Activated naive CD4-positive, alpha-beta T cell treated with anti-CD3 and anti-CD28 coated beads for 36 hours (primary cell): Measurements from ENCODE around the gene HBQ1. TPM values are rescaled to one million over a fixed set of nuclear protein-coding genes. Genes with fewer than 3 reads are reported as not detected.
"Not testable (repeated sequence)": the region's sequence is repeated elsewhere in the genome, so short reads cannot be mapped to it uniquely, and the experiment has no call there.

ENCODE experiments used
- CTCF ChIA-PET: fragments of 350-600 bp; sonication (Branson Sonifier 250); formaldehyde crosslinking; loops from one replicate; lab custom pipeline; 2021; ENCODE audit warnings: antibody characterized with exemption; lab: Charles Lee
- DNase-seq: peaks from one replicate; pipeline ENCODE4 v3.0.0-alpha.2; 2020
- H3K27ac Mint-ChIP-seq: one replicate; pipeline ENCODE4 v1.8.0; 2021; ENCODE audit warnings: mild to moderate bottlenecking, mixed read lengths
- H3K27me3 Mint-ChIP-seq: one replicate; pipeline ENCODE4 v1.8.0; 2021; ENCODE audit warnings: low read depth, mixed read lengths
- H3K36me3 Mint-ChIP-seq: one replicate; pipeline ENCODE4 v1.8.0; 2021; ENCODE audit warnings: low read depth, mixed read lengths
- H3K4me1 Mint-ChIP-seq: one replicate; pipeline ENCODE4 v1.8.0; 2021; ENCODE audit warnings: low read depth, mixed read lengths
- H3K4me3 Mint-ChIP-seq: one replicate; pipeline ENCODE4 v1.8.0; 2021; ENCODE audit warnings: mild to moderate bottlenecking, moderate library complexity, mixed read lengths
- H3K9me3 Mint-ChIP-seq: one replicate; pipeline ENCODE4 v1.8.0; 2021; ENCODE audit warnings: mixed read lengths
- intact Hi-C: fragments of 100-400 bp; cut with micrococcal nuclease; formaldehyde crosslinking; loops from one replicate; pipeline ENCODE4 v1.15.1; 2023
- total RNA-seq, 2 experiments: library from RNA; stranded (reverse); gene quantifications; one replicate each; pipeline ENCODE4 v1.2.3, GENCODE V29; 2021

HBQ1 gene
- total RNA-seq, 2 experiments from 2014 or later, result 0.79 to 1.1 TPM

DNA sequence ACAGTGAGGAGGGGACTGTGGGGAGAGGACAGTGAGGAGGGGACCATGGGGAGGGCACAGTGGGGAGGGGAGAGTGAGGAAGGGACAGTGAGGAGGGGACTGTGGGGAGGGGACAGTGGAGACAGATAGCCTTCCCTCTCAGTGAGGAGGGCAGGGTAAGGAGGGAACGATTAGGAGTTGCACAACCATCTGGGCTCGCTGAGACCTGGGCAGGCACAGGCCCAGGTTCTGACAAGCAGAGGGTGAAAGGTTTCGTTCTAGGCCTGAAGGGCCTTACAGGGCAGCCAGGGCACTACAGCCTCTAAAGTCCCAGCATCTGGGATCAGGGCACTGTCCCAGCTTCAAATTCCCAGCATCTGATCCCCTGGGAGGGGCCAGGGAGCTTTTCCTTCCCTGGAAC, 16.6 kb upstream of the HBQ1 start:
- H3K27ac Mint-ChIP-seq, H3K4me3 Mint-ChIP-seq, H3K36me3 Mint-ChIP-seq, H3K9me3 Mint-ChIP-seq, H3K4me1 Mint-ChIP-seq, CTCF ChIA-PET, intact Hi-C loops, DNase-seq: not testable (repeated sequence)
- H3K27me3 Mint-ChIP-seq, result peaks cover 48% of the 10 kb centered on the region

DNA sequence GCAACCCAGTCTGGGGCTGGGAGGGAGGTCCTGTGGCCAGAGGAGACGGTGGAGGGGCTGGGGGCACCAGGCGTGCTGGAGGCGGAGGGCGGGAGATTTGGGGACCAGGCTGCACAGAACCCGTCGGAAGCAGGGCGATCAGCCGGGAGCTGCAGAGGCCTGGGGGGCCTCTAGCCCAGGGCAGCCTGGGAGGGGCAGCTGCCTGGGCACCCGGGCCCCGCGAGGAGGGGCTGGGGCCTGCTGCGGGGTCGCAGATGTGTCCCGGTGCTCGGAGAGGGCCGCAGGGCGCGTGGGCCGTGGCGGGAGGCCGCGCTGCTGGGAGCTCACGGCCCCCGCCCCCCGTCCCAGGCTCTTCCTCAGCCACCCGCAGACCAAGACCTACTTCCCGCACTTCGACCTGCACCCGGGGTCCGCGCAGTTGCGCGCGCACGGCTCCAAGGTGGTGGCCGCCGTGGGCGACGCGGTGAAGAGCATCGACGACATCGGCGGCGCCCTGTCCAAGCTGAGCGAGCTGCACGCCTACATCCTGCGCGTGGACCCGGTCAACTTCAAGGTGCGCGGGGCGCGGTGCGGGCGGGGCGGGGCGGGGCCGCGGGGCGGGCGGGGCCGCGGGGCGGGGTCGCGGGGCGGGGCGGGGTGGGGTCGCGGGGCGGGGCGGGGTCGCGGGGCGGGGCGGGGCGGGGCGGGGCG, 16.0 kb upstream of the HBQ1 start:
- CTCF ChIA-PET, intact Hi-C loops, H3K4me3 Mint-ChIP-seq, H3K9me3 Mint-ChIP-seq, H3K27ac Mint-ChIP-seq, H3K36me3 Mint-ChIP-seq, DNase-seq, H3K4me1 Mint-ChIP-seq: not testable (repeated sequence)
- peaks cover 47% of the 10 kb centered on the region for H3K27me3 Mint-ChIP-seq

DNA sequence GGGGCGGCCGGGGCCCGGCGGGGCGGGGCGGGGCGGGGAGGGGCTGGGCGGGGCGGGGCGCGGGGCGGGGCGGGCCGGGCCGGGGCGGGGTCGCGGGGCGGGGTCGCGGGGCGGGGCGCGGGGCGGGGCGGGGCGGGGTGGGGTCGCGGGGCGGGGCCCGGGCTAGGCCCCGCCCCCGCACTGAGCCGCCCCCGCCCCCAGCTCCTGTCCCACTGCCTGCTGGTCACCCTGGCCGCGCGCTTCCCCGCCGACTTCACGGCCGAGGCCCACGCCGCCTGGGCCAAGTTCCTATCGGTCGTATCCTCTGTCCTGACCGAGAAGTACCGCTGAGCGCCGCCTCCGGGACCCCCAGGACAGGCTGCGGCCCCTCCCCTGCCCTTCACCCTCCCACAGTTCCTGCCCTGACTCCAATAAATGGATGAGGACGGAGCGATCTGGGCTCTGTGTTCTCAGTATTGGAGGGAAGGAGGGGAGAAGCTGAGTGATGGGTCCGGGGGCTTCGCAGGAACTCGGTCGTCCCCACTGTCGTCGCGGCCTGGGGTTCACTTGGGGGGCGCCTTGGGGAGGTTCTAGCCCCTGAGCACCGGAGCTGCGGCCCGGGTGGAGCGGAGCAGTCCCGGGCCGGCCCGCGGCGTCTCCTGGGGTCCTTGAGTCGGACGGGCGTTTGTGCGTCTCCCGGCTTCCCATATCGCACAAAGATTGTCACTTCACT, 15.3 kb upstream of the HBQ1 start:
- H3K36me3 Mint-ChIP-seq, result no peaks in the 10 kb centered on the region
- no peak overlapping the region for H3K4me3 Mint-ChIP-seq
- DNase-seq, result no peak
- H3K27me3 Mint-ChIP-seq, result peaks cover 45% of the 10 kb centered on the region
- no peaks in the 10 kb centered on the region for H3K9me3 Mint-ChIP-seq
- intact Hi-C loops, result no loop called here
- no peak overlapping the region for H3K27ac Mint-ChIP-seq
- peaks cover 2% of the 10 kb centered on the region for H3K4me1 Mint-ChIP-seq
- CTCF ChIA-PET, result no interaction called here

DNA sequence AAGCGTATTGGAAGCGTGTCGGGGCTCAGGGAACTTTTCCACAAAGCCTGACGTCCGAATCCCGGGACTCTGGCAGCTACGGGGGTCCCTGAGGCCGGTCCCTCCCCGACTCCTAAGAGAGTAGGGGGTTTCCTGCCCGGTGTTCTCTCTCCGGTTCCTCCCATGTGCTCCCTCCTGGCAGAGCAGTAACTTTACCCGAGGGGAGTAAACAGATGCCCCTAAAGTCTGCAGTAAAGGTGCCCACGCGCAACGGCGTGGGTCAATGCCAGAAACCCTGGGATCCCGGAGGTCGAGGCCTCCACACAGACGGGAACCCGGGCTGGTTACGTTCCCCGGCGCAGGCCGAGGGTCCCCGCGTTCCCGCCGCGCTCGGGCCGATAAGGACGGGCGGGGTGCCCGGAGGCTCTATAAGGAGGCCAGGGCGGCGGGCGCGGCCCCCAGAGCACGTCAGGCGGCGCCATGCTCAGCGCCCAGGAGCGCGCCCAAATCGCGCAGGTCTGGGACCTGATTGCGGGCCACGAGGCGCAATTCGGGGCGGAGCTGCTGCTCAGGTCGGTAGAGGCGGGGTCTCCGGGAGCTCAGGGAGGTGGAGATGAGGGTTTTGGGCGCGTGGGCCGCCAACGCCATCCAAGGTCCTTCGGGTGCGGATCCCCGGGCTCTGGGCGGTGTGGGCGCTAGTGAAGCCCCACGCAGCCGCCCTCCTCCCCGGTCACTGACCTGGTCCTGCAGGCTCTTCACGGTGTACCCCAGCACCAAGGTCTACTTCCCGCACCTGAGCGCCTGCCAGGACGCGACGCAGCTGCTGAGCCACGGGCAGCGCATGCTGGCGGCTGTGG, 14.5 kb upstream of the HBQ1 start, which contains the start of gene HBM:
Gene HBM, plus strand, starts transcription at position 440 of the 836 bp plus-strand sequence. Its CDS starts 20 bp downstream, at position 460.
- Mint-ChIP-seq H3K27ac (no peak within 1 kb of the TSS), H3K9me3 (no peaks in the 10 kb centered on the region), H3K4me1 (peaks cover 2% of the 10 kb centered on the region), H3K27me3 (peaks cover 51% of the 10 kb centered on the region), H3K4me3 (no peak within 1 kb of the TSS), H3K36me3 (no peaks in the 10 kb centered on the region)
- intact Hi-C loops, result no loop called here
- no peak for DNase-seq
- CTCF ChIA-PET, result no interaction called here

DNA sequence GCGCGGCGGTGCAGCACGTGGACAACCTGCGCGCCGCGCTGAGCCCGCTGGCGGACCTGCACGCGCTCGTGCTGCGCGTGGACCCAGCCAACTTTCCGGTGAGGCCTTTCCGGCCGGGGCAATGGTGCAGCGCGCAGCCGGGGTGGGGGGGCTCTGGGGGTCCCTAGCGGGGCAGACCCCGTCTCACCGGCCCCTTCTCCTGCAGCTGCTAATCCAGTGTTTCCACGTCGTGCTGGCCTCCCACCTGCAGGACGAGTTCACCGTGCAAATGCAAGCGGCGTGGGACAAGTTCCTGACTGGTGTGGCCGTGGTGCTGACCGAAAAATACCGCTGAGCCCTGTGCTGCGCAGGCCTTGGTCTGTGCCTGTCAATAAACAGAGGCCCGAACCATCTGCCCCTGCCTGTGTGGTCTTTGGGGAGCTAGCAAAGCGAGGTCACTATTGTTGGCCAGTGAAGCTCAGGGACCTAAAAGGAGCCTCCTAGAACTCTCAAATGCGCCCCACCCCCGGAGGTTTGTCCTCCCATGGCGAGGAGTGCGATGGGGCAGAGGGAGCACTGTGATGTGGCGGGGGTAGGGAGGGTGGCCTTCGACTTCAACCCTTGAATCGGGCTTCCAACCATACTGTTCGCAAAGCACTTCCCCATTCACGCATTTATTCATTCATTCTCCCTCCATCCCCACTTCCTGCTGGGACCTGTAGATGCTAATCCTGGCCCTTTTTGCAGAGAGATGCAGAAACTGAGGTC, 13.7 kb upstream of the HBQ1 start:
- DNase-seq, result no peak
- CTCF ChIA-PET, result interaction anchor here (1.6 kb wide), 1 partner anchor 15 kb away, joined by 3 read pairs; no protein-coding TSS in a partner anchor
- Mint-ChIP-seq H3K4me1 (peaks cover 4% of the 10 kb centered on the region), H3K36me3 (no peaks in the 10 kb centered on the region), H3K27ac (no peak overlapping the region), H3K4me3 (no peak overlapping the region), H3K9me3 (no peaks in the 10 kb centered on the region), H3K27me3 (peaks cover 54% of the 10 kb centered on the region)
- intact Hi-C loops, result no loop called here

DNA sequence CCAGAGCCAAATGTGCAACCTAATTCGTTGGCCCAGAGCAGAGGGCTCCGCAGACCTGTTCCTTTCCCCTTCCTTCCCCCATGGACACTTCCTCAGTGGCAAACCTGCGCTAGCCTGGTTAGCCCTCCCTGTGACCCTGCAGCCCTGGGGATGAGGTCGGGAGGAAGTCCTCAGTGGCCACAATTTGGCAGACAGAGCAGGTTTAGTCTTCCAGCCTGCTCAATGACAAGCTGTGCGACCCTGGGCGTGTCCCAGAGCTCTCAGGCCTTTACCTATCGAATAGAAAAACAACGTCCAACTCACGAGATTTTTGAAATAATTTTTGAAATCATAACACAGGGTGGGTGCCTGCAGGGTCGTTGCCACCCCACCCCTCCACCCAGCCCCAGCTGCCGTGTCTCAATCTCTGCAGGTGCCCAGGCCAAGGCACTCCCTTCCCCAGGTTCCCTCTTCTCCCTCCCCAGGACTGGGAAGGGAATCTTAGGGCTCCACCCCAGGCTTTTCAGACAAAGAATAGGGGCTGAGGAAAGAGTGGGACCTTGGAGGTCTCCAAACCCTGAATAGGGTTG, 13.1 kb upstream of the HBQ1 start:
- CTCF ChIA-PET, result interaction anchor here (1.6 to 1.9 kb wide), 2 partner anchors 15 to 60 kb away, joined by 3 to 7 read pairs; no protein-coding TSS in a partner anchor
- DNase-seq, result no peak
- Mint-ChIP-seq H3K9me3 (no peaks in the 10 kb centered on the region), H3K27ac (no peak overlapping the region), H3K4me3 (no peak overlapping the region), H3K36me3 (no peaks in the 10 kb centered on the region), H3K4me1 (peaks cover 6% of the 10 kb centered on the region), H3K27me3 (peaks cover 55% of the 10 kb centered on the region)
- intact Hi-C loops, result no loop called here

DNA sequence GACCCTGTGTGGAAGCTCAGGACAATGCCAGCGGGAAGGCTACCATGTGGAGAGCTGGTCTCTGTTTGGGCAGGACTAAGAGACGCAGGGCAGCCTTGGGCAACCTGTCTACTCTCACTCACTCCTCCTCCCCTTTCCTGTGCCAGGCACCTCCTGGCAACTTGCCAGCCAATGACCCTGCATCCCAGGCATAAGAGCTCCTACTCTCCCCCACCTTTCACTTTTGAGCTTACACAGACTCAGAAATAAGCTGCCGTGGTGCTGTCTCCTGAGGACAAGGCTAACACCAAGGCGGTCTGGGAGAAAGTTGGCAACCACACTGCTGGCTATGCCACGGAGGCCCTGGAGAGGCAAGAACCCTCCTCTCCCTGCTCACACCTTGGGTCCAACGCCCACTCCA, 11.8 kb upstream of the HBQ1 start:
- peaks cover 8% of the 10 kb centered on the region for H3K4me1 Mint-ChIP-seq
- CTCF ChIA-PET, result interaction anchor here (0.5 to 1.9 kb wide), 4 partner anchors 11 to 72 kb away, joined by 4 to 7 read pairs (median 5); no protein-coding TSS in a partner anchor
- DNase-seq, result no peak
- intact Hi-C loops, result no loop called here
- no peaks in the 10 kb centered on the region for H3K9me3 Mint-ChIP-seq
- no peak overlapping the region for H3K27ac Mint-ChIP-seq
- no peaks in the 10 kb centered on the region for H3K36me3 Mint-ChIP-seq
- H3K27me3 Mint-ChIP-seq, result peaks cover 54% of the 10 kb centered on the region
- no peak overlapping the region for H3K4me3 Mint-ChIP-seq

DNA sequence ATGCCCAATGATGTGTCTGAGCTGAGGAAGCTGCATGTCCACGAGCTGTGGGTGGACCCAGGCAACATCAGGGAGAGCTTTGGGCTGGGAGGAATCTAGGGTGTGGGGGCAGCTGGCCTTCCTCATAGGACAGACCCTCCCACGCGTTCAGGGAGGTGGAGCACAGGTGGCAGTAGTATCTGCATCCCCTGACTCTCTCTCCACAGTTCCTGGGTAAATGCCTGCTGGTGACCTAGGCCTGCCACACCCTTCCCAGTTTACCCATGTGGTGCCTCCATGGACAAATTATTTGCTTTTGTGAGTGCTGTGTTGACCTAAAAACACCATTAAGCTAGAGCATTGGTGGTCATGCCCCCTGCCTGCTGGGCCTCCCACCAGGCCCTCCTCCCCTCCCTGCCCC, 11.2 kb upstream of the HBQ1 start:
- no peak overlapping the region for H3K27ac Mint-ChIP-seq
- peaks cover 56% of the 10 kb centered on the region for H3K27me3 Mint-ChIP-seq
- H3K4me1 Mint-ChIP-seq, result peaks cover 8% of the 10 kb centered on the region
- intact Hi-C loops, result no loop called here
- H3K9me3 Mint-ChIP-seq, result no peaks in the 10 kb centered on the region
- CTCF ChIA-PET, result interaction anchor here (1.3 to 1.9 kb wide), 2 partner anchors 62 to 72 kb away, joined by 4 to 7 read pairs; no protein-coding TSS in a partner anchor
- H3K4me3 Mint-ChIP-seq, result no peak overlapping the region
- H3K36me3 Mint-ChIP-seq, result no peaks in the 10 kb centered on the region
- no peak for DNase-seq

DNA sequence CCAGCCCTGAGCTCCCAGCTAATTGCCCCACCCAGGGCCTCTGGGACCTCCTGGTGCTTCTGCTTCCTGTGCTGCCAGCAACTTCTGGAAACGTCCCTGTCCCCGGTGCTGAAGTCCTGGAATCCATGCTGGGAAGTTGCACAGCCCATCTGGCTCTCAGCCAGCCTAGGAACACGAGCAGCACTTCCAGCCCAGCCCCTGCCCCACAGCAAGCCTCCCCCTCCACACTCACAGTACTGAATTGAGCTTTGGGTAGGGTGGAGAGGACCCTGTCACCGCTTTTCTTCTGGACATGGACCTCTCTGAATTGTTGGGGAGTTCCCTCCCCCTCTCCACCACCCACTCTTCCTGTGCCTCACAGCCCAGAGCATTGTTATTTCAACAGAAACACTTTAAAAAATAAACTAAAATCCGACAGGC, 10.2 kb upstream of the HBQ1 start:
- DNase-seq, H3K36me3 Mint-ChIP-seq, H3K4me3 Mint-ChIP-seq, intact Hi-C loops, H3K9me3 Mint-ChIP-seq, H3K27ac Mint-ChIP-seq: not testable (repeated sequence)
- peaks cover 64% of the 10 kb centered on the region for H3K27me3 Mint-ChIP-seq
- H3K4me1 Mint-ChIP-seq, result peaks cover 13% of the 10 kb centered on the region
- CTCF ChIA-PET, result interaction anchor here (0.9 kb wide), 1 partner anchor 52 kb away, joined by 3 read pairs; no protein-coding TSS in a partner anchor

DNA sequence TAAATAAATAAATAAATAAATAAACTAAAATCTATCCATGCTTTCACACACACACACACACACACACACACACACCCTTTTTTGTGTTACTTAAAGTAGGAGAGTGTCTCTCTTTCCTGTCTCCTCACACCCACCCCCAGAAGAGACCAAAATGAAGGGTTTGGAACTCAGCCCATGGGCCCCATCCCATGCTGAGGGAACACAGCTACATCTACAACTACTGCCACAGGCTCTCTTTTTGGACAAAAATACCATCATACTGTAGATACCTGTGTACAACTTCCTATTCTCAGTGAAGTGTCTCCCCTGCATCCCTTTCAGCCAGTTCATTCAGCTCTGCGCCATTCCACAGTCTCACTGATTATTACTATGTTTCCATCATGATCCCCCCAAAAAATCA, 9.5 kb upstream of the HBQ1 start:
- H3K9me3 Mint-ChIP-seq, result no peaks in the 10 kb centered on the region
- H3K4me1 Mint-ChIP-seq, result peaks cover 19% of the 10 kb centered on the region
- no peaks in the 10 kb centered on the region for H3K36me3 Mint-ChIP-seq
- DNase-seq, result no peak
- no peak overlapping the region for H3K4me3 Mint-ChIP-seq
- intact Hi-C loops, result no loop called here
- no peak overlapping the region for H3K27ac Mint-ChIP-seq
- peaks cover 66% of the 10 kb centered on the region for H3K27me3 Mint-ChIP-seq
- CTCF ChIA-PET, result interaction anchor here (1.5 kb wide), 1 partner anchor 73 kb away, joined by 4 read pairs; no protein-coding TSS in a partner anchor

DNA sequence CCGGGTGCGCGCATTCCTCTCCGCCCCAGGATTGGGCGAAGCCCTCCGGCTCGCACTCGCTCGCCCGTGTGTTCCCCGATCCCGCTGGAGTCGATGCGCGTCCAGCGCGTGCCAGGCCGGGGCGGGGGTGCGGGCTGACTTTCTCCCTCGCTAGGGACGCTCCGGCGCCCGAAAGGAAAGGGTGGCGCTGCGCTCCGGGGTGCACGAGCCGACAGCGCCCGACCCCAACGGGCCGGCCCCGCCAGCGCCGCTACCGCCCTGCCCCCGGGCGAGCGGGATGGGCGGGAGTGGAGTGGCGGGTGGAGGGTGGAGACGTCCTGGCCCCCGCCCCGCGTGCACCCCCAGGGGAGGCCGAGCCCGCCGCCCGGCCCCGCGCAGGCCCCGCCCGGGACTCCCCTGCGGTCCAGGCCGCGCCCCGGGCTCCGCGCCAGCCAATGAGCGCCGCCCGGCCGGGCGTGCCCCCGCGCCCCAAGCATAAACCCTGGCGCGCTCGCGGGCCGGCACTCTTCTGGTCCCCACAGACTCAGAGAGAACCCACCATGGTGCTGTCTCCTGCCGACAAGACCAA, 7.8 kb upstream of the HBQ1 start, which contains the start of gene HBA2:
Gene HBA2, plus strand, starts transcription at position 503 of the 568 bp plus-strand sequence. Its CDS starts 37 bp downstream, at position 540.
- DNase-seq, H3K9me3 Mint-ChIP-seq, H3K36me3 Mint-ChIP-seq, H3K4me3 Mint-ChIP-seq, intact Hi-C loops, CTCF ChIA-PET, H3K27ac Mint-ChIP-seq: not testable (repeated sequence)
- peaks cover 19% of the 10 kb centered on the region for H3K4me1 Mint-ChIP-seq
- H3K27me3 Mint-ChIP-seq, result peaks cover 56% of the 10 kb centered on the region
